HepG2 (cell line): ENCODE measurements around the gene TOGARAM1. TPM values are rescaled to one million over a fixed set of nuclear protein-coding genes. Genes with fewer than 3 reads are reported as not detected.

Experiments used
- BORCS8-MEF2B ChIP-seq: sonication (generic); formaldehyde crosslinking; IDR thresholded peaks from 2 replicates; pipeline ENCODE4 v1.8.0; 2022; ENCODE audit warnings: mild to moderate bottlenecking, missing genetic modification reagents
- BRD4 ChIP-seq: sonication (generic); formaldehyde crosslinking; IDR thresholded peaks from 2 replicates; pipeline ENCODE4 v1.4.0; 2020; ENCODE audit warnings: missing genetic modification reagents
- HES4 ChIP-seq: sonication (generic); formaldehyde crosslinking; IDR thresholded peaks from 2 replicates; pipeline ENCODE4 v1.9.0; 2021; ENCODE audit warnings: mild to moderate bottlenecking, missing genetic modification reagents, borderline replicate concordance
- IKZF1 ChIP-seq: fragments of 450-650 bp; IDR thresholded peaks from 2 replicates; pipeline ENCODE4 v1.7.1; 2016
- KDM3A ChIP-seq: IDR thresholded peaks from 2 replicates; pipeline ENCODE4 v1.6.1; 2018; ENCODE audit warnings: low read depth, missing compliant biosample characterization
- LRRFIP1 ChIP-seq: sonication (generic); formaldehyde crosslinking; conservative IDR thresholded peaks from 2 replicates; pipeline ENCODE4 v1.4.0; 2020; ENCODE audit warnings: missing genetic modification reagents
- MATR3 ChIP-seq: sonication (generic); formaldehyde crosslinking; IDR thresholded peaks from 2 replicates; pipeline ENCODE4 v1.4.0; 2020; ENCODE audit warnings: missing genetic modification reagents
- NR2C2 ChIP-seq: sonication (generic); formaldehyde crosslinking; IDR thresholded peaks from 2 replicates; pipeline ENCODE4 v1.4.0; 2020; ENCODE audit warnings: missing genetic modification reagents, mild to moderate bottlenecking, moderate library complexity, borderline replicate concordance
- PCBP2 ChIP-seq: fragments of 200-400 bp; formaldehyde crosslinking; optimal IDR thresholded peaks from 2 replicates; pipeline ENCODE3; 2018; ENCODE audit warnings: low read length, low read depth; ENCODE audit not compliant: poor library complexity, severe bottlenecking
- SKI ChIP-seq: fragments of 450-650 bp; IDR thresholded peaks from one replicate; pipeline ENCODE4 v1.6.1; 2018; ENCODE audit warnings: mild to moderate bottlenecking; ENCODE audit not compliant: partially characterized antibody
- SOX13 ChIP-seq, 3 experiments: fragments of 450-650 bp in 1 of 3; sonication (generic) in 1 of 3; formaldehyde crosslinking in 1 of 3; IDR thresholded peaks in 2 of 3; conservative IDR thresholded peaks in 1 of 3; 2 replicates each; pipeline versions ENCODE4 v1.5.0 to v1.6.1; 2016 to 2020; ENCODE audit warnings: antibody characterized with exemption in 1 of 3, mild to moderate bottlenecking in 1 of 3, missing compliant biosample characterization in 1 of 3, missing genetic modification reagents in 1 of 3, moderate library complexity in 1 of 3
- ZHX1 ChIP-seq: sonication (generic); formaldehyde crosslinking; IDR thresholded peaks from 2 replicates; pipeline ENCODE4 v1.8.1; 2022; ENCODE audit warnings: low read depth, mild to moderate bottlenecking, missing genetic modification reagents
- ZNF136 ChIP-seq: sonication (generic); formaldehyde crosslinking; IDR thresholded peaks from 2 replicates; pipeline ENCODE4 v1.8.1; 2022; ENCODE audit warnings: low read depth, mild to moderate bottlenecking, moderate library complexity, missing genetic modification reagents
- ZNF549 ChIP-seq: sonication (generic); formaldehyde crosslinking; IDR thresholded peaks from 2 replicates; pipeline ENCODE4 v1.5.0; 2020; ENCODE audit warnings: missing genetic modification reagents
- ZNF577 ChIP-seq: sonication (generic); formaldehyde crosslinking; IDR thresholded peaks from 2 replicates; pipeline ENCODE4 v1.4.0; 2020; ENCODE audit warnings: mild to moderate bottlenecking, low read depth, missing genetic modification reagents, borderline replicate concordance
- ZNF652 ChIP-seq: IDR thresholded peaks from 2 replicates; pipeline ENCODE4 v1.6.1; 2016; ENCODE audit warnings: low read depth, borderline replicate concordance
- ZNF660 ChIP-seq: sonication (generic); formaldehyde crosslinking; IDR thresholded peaks from 2 replicates; pipeline ENCODE4 v1.5.1; 2020; ENCODE audit warnings: mild to moderate bottlenecking, low read depth, missing genetic modification reagents, borderline replicate concordance
- ZNF816 ChIP-seq: sonication (generic); formaldehyde crosslinking; IDR thresholded peaks from 2 replicates; pipeline ENCODE4 v1.8.0; 2022; ENCODE audit warnings: missing genetic modification reagents, mild to moderate bottlenecking, borderline replicate concordance
- ZNF883 ChIP-seq: sonication (generic); formaldehyde crosslinking; IDR thresholded peaks from 2 replicates; pipeline ENCODE4 v1.5.1; 2020; ENCODE audit warnings: mild to moderate bottlenecking, missing genetic modification reagents; ENCODE audit errors: not compliant biosample characterization
- ZSCAN30 ChIP-seq: sonication (generic); formaldehyde crosslinking; IDR thresholded peaks from 2 replicates; pipeline ENCODE4 v1.5.0; 2020; ENCODE audit warnings: mild to moderate bottlenecking, missing genetic modification reagents
- polyA plus RNA-seq, 8 experiments: library from polyadenylated mRNA; depleted of rRNA in 3 of 8; stranded (reverse) in 7 of 8; unstranded in 1 of 8; fragments of >200 nt; fragmentation: Illumina TruSeq in 4 of 8; extraction: Trizol in 4 of 8; gene quantifications; 2 replicates each; pipeline versions ENCODE4 v1.2.1 to v1.2.3, GENCODE V29; 2011 to 2016; ENCODE audit warnings: low read depth in 4 of 8, missing spikeins in 1 of 8, mixed read lengths in 1 of 8; ENCODE audit not compliant: insufficient read depth in 1 of 8
- total RNA-seq, 5 experiments: library from RNA; depleted of rRNA; stranded (reverse); fragments of >200 nt; fragmentation: Illumina TruSeq; extraction: Trizol; gene quantifications; 2 replicates each; pipeline ENCODE4 v1.2.3, GENCODE V29; 2016; ENCODE audit warnings: low read depth in 1 of 5
- TF ChIP-seq, protein P1 (sequence below): sonication (generic); formaldehyde crosslinking; IDR thresholded peaks from 2 replicates; pipeline ENCODE4 v1.4.0; 2020; ENCODE audit warnings: missing genetic modification reagents, low read depth, mild to moderate bottlenecking, borderline replicate concordance
- TF ChIP-seq, protein P2 (sequence below): sonication (generic); formaldehyde crosslinking; IDR thresholded peaks from 2 replicates; pipeline ENCODE4 v1.5.0; 2020; ENCODE audit warnings: mild to moderate bottlenecking, missing genetic modification reagents, moderate library complexity

The TOGARAM1 gene
- total and polyA plus RNA-seq, 2 of the 13 experiments (the other 11 are each of a cell fraction or from before 2014, with no cell fraction given) = 5.6 to 9.8 TPM

DNA sequence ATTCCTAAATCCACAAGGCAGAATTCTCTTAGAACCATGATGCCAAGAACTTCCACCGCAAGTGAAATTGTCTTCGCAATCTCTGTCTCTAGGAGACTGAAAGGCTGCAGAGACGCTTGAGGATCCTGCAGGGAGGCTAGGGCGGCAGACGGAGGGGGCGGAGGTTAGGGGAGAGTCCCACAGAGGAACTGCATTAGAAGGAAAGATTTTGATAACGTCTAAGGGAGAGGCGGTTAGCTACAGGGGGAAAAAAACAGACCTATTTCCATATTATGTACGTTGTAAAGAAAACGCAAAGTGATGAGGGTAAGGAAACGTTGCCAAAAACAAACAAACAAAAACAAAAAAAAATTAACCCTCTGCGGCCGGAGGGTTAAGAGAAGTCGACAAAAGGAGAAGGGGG, 838 bp upstream of the TOGARAM1 start (continued):
- no peak for TF ChIP-seq ZNF577 (CRISPR knock-in tag)
- no peak for TF ChIP-seq PCBP2
- no peak for TF ChIP-seq ZNF136
- TF ChIP-seq ZNF883 (CRISPR knock-in tag) = no peak
- no peak for TF ChIP-seq SKI
- TF ChIP-seq BORCS8-MEF2B (CRISPR knock-in tag) = no peak
- 0 out of 2 replicates have a peak, but pooled peaks have one; percentile 74 for TF ChIP-seq ZSCAN30 (CRISPR knock-in tag)
- TF ChIP-seq BRD4 = no peak
- no peak for TF ChIP-seq LRRFIP1 (CRISPR knock-in tag)
- TF ChIP-seq ZNF652 = peak; percentile 74
- TF ChIP-seq SOX13 (IDR thresholded peaks at IDR 0.05) = no peak
- no peak for TF ChIP-seq SOX13 (CRISPR knock-in tag; conservative IDR thresholded peaks at IDR 0.05 in 1 of 2, IDR thresholded peaks at IDR 0.05 in 1 of 2)
- no peak for TF ChIP-seq ZHX1 (CRISPR knock-in tag)
- no peak for TF ChIP-seq NR2C2 (CRISPR knock-in tag)
- no peak for TF ChIP-seq KDM3A (CRISPR knock-in tag)
- no peak for TF ChIP-seq ZNF660 (CRISPR knock-in tag)
- TF ChIP-seq ZNF549 (CRISPR knock-in tag) = no peak
- TF ChIP-seq IKZF1 = no peak
- peak; percentile 83; the same call in 1 of the 2 replicates for TF ChIP-seq ZNF816
- TF ChIP-seq, protein P1, sequence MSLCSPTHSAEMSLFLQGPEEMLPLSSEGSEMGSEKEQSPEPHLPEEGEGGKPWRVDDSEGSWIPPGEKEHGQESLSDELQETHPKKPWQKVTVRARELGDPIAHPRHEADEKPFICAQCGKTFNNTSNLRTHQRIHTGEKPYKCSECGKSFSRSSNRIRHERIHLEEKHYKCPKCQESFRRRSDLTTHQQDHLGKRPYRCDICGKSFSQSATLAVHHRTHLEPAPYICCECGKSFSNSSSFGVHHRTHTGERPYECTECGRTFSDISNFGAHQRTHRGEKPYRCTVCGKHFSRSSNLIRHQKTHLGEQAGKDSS = no peak
- TF ChIP-seq HES4 = no peak
- no peak for TF ChIP-seq MATR3
- TF ChIP-seq, protein P2, sequence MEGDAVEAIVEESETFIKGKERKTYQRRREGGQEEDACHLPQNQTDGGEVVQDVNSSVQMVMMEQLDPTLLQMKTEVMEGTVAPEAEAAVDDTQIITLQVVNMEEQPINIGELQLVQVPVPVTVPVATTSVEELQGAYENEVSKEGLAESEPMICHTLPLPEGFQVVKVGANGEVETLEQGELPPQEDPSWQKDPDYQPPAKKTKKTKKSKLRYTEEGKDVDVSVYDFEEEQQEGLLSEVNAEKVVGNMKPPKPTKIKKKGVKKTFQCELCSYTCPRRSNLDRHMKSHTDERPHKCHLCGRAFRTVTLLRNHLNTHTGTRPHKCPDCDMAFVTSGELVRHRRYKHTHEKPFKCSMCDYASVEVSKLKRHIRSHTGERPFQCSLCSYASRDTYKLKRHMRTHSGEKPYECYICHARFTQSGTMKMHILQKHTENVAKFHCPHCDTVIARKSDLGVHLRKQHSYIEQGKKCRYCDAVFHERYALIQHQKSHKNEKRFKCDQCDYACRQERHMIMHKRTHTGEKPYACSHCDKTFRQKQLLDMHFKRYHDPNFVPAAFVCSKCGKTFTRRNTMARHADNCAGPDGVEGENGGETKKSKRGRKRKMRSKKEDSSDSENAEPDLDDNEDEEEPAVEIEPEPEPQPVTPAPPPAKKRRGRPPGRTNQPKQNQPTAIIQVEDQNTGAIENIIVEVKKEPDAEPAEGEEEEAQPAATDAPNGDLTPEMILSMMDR (CRISPR knock-in tag) = no peak
